NK-92 (cell line): ENCODE results near the gene MED13.
A peak's percentile ranks its signal among the peaks of the same experiment; 100 is the strongest.
"Not testable (repeated sequence)": the region's sequence is repeated elsewhere in the genome, so short reads cannot be mapped to it uniquely, and the experiment has no call there.

ENCODE experiments used
- DNase-seq: peaks from one replicate; lab custom pipeline; 2025; ENCODE audit not compliant: unreplicated experiment; lab: John Stamatoyannopoulos, UW

MED13 gene

DNA sequence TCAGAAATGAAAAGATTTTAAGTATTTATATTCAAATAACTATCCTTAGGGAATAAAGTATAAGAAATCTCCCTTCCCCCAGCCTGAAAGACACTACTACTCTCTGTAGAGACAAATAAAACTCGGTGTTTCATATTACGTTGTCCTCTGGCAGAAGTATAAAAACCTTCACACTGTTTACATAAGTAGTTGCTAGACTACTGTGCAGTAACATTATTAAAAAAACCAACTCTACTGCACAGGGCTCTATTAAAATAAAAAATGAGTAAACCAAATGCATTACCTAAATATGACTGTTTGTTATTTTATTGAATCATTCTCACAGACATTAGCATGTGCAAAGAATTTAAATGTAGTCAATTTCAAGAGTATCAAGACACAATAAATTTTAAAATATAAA lies 67.4 kb downstream of the MED13 start:
- no peak for DNase-seq

DNA sequence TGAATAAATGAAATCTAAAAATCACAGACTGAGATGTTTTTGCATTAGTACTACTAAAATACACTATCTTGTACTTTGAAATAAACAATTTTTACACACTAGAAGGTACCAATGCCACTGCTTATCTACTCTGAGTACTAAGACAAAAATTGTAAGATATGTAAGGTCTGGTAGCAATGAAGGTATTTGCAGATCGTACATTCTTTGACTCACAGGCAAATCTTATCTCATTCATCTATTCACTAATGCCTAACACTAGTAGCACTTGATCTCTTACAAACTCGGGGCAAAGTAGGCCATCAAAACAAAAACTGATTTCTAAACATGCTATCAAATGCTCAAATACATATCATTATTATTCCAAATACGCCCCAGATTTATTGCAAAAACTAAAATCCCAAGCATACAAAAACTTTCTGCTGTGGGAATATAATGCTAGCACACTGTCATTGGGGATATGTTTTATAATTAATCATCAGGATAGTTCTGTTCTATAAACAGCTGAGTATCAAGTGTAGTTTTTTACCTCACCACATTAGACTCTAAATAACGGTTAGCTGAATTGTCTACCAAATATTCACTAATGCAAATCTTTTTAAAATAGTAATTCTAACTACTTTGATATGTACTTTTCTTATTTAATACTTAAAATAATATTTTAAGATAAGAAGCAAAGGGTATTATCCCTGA lies 68.0 kb downstream of the MED13 start:
- DNase-seq = no peak

DNA sequence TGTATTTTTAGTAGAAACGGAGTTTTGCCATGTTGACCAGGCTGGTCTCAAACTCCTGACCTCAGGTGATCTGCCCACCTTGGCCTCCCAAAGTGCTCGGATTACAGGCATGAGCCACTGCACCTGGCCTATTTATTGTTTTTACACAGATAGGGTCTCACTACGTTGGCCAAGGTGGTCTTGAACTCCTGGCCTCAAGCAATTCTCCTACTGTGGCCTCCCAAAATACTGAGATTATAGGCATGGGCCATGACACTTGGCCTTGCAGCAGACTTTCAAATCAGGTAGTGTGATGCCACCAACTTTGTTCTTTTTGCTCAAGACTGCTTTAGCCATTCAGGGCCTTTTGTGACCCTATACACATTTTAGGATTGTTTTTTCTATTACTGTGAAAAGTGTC lies 75.6 kb downstream of the MED13 start:
- DNase-seq = no peak

DNA sequence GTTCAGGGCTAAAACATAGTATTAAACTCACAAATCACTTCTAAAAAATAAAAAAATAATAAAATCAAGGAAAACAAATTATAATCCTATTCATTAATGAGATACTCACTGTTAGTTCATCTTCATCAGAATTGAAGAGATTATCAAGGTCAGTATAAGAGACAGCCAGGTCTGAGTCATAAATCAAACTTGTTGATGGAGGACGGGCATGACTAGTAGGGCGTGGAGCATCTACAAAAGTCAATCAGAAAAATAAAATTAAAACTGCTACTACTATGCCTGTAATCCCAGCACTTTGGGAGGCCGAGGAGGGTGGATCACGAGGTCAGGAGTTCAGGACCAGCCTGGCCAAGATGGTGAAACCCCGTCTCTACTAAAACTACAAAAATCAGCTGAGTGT lies 78.2 kb downstream of the MED13 start:
- DNase-seq = no peak

DNA sequence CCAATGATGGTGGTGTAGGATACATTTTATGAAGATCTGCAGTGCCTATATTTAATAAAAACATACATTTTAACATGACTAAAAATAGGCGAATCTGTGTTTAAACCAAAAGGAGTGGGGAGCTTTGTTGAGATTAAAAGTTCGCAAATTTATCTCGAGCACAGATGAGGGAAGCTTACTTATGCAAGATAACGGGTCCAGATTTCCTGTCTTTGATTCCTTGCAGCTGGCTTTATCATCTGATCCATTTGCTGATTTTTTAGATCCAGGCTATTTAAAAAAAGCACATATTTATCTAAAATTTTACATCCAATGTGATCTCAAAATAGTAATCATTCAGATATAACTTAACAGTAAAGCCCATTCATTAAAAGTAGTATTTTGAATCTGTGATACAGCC lies 80.3 kb downstream of the MED13 start:
- DNase-seq = no peak

DNA sequence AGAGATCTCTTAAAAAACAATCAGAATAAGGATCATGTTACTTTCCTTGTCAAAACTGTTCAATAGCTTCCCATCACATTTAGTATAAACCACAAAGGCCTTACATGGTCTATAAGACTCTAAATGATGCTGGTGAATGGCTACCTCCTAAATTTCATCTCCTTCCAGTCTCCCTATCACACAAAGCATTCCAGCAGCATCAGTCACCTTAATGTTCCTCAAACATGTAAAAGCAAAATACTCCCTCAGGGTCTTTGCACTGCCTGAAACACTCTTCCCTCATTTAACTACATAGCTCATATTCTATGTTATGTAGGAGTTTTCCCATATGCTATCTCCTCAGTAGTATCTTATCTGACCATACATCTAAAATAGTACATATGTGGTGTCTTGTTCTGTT lies 83.8 kb downstream of the MED13 start:
- no peak for DNase-seq

DNA sequence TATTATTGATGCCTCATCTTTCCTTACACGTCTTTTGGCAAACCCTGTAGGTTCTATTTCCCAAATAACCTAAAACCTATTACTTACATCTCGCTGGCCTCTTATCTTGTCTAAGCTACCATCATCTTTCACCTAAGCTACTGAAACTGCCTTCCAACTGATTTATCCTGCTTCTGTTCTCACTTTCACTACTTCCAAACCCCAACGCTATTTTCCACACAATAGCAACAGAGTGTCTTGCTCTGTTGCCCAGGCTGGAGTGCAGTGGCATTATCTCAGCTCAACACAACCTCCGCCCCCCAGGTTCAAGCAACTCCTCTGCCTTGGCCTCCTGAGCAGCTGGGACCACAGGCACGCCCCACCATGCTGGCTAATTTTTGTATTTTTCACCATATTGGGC lies 84.5 kb downstream of the MED13 start:
- no peak for DNase-seq

DNA sequence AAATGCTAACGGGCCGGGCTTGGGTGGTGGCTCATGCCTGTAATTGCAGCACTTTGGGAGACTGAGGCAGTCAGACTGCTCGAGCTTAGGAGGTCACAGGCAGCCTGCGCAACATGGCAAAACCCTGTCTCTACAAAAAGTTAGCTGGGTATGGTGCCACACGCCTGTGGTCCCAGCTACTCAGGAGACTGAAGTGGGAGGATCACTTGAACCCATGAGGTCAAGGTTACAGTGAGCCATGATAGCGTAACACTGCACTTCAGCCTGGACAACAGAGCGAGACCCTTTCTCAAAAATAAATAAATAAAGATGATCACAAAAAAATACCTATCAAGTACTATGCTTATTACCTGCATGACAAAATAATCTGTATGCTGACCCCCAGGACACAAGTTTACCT lies 91.0 kb downstream of the MED13 start:
- DNase-seq = no peak

DNA sequence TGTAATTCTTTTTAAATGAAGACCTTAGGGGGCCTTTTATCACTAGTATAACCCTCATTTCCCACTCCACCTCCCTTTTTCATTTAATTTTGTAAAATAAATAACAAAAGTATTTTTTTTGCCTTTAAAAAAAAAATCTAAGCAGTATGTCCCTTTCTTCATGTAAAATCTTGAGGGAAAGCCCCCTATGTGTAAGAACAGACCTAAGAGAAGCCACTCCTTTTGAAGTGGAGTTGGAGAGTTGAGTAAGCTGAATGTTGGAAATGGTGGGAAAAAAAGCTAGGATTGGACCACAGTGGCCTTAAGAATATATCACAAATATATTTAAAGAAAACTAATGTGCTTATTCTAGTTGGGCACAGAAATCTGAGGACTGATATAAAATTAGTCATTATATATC lies 92.8 kb downstream of the MED13 start:
- DNase-seq = no peak

DNA sequence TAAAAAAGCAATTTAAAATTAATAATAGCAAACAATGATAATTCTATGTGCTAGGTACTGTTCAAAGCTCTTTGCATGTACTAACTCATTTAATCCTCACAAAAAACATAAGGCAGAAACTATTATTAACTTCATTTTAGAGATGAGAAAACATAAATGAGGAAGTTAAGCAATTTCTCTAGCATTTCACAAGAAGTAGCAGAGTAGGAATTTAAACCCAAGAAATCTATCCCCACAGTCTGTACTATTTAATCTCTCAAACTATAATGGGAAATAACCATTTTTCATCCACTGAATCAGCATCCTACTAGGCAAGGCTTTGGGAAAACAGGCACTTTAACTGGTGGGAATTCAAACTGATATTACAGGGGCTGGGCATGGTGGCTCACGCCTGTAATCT lies 95.0 kb downstream of the MED13 start:
- no peak for DNase-seq

DNA sequence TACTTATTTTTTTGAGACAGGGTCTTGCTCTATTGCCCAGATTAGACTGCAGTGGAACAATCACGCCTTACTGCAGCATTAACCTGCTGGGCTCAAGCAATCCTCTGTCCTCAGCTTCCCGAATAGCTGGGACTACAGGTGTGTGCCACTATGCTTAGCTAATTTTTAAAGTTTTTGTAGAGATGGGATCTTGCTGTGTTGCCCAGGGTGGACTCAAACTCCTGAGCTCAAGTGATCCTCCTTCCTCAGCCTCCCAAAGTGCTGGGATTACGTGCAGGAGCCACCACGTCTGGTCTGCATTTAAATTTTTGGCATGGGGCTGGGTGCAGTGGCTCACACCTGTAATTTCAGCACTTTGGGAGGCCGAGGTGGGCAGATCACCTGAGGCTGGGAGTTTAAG lies 96.3 kb downstream of the MED13 start:
- no peak for DNase-seq

DNA sequence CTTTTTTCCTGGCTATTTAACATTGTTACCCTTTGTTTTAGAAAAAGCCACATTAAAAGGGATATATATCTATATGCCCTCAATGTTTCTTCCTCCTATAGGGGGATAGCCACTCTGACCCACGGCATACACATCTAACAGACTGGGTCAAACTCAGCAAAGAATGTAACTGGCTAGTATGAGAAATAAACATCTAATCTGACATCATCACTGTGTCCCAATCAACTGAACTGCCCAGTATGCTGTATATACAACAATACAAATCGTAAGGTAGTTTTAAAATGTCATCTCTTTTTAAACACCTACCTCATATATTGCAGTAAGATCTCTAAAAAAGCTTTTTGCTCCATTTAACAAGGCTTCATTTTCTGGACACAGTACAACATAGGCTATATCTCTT lies 97.3 kb downstream of the MED13 start:
- no peak for DNase-seq

DNA sequence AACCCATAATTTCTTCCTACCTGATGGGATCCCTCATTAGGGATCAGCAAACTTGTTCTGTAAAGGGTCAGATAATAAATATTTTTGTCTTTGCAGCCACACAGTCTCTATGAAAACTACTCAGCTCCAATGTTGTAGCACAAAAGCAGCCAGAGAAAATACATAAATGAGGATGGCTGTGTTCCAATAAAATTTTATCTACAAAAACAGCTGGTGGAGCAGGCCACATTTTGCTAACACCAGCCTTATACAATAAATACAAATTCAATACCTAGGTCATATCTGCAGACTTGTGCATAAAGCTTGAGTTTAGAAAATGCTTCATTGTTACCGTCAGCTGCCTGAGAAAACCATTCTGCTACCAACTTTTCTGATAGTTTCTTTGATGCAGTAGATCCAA lies 98.9 kb downstream of the MED13 start:
- no peak for DNase-seq

DNA sequence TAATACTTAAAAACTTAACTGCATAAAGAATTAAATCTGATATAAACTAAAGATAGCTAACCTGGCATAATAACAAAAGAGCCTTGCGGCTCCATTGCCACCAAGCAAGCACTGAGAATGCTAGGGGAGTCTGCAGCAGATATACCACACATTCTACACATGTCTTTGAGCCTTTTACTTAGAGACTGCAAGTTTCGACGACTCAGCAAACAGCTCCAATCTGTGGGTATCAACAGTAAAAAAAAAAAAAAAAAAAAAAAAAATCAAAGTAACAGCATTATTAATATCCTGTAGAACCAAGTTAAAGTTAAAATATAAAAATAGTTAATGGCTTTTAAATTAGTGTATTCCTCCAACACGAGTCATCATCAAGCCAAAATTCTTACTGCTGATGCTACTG lies 109.5 kb downstream of the MED13 start:
- no peak for DNase-seq

DNA sequence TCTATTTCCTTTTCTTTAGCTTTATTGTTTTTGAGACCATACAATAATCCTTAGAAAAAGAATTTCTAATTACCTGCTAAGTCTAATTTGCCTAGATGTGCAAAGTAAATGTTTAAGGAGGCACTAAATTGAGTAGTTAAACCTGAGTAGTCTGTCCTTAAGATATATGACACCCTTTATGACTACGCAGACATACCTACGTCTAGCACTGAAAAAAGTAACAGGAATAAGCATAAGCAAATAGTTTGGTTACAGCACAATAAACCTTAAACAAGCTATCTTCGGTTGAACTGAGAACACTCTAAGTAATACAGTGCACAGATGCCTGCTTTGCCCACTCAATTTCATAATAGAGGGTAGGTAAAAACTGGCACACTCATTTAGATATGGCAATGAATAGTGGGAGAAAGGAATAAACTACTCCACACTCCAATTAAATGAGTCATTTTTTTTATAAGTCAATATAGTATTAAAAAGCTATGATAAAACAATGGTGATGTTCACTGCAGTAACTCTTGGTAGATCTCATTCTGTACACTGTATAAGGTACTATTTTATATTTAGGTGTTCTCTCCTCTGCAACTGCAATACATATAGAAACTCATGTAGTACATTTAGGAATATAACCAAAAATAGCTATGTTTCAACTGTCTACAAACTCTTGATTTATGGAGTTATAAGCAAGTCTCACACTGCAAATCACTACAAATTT lies 117.6 kb downstream of the MED13 start:
- DNase-seq = no peak

DNA sequence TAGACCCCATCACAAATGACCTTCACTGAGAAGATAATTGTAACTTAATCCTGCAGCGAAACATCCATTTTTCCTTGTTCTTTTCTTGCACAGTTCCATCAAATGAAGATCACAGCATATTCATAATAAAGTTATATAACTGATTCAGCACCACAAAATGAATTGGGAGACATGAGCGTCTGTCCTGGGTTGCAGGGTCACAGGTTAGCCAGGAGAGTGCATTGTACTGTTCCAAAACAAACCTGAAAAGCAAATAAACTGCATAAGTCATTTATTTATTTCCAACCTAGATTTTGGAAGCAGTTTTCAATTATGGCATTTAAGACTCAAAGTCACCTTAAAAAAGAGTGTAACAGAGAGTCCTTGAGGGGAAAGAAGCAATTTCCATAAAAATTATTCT lies 118.7 kb downstream of the MED13 start:
- DNase-seq = no peak

DNA sequence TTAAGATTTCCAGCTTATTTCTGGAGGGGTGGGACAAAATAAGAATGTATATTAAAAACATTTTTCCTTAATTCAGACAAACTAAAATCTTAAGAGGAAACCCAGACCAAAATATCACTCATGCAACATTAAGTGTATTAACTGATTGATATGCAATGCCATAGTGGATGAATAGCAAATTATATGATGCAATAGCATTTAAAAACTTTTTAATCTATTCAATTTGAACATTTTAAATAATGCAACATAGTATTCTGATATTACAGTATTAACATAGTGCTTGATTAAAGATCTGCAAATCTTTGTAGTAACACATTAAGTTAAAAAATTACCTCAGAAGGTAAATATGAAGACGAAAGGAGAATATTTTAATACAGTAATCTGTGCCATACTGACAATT lies 122.0 kb downstream of the MED13 start:
- DNase-seq = no peak

DNA sequence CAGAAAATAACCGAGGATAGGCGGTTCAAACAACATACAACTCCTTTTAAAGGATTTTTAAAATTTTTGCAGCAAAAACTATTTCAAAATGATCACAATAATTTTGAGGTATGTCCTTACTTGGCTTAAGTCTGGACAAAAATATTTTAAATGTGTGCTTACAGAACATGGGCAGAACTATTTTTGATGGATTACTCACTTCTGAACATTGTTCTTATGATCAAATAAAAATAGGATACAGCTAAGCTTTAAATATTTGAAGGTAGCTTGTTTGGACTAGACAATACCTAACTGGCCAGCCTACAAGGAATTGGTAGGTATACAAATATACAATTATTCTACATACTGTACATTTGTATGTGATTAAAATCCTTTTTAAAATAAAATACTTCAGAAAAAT lies 123.0 kb downstream of the MED13 start:
- DNase-seq = no peak

DNA sequence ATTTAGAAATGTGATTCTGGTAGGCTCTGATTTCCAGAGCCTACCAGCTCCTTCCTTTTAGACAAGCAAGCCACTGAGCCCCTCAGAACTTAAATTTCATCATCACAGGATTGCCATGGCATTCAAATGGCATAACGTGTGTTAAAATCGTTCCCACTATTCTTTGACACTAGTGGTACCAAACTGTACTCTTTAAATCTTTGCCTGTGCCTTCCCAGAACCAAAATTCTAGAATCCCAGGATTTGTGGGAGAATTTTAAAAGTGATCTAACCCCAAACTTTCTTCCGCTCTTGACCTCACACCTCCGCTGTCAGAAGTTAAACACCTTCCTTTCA lies 137.0 kb downstream of the MED13 start:
- no peak for DNase-seq

DNA sequence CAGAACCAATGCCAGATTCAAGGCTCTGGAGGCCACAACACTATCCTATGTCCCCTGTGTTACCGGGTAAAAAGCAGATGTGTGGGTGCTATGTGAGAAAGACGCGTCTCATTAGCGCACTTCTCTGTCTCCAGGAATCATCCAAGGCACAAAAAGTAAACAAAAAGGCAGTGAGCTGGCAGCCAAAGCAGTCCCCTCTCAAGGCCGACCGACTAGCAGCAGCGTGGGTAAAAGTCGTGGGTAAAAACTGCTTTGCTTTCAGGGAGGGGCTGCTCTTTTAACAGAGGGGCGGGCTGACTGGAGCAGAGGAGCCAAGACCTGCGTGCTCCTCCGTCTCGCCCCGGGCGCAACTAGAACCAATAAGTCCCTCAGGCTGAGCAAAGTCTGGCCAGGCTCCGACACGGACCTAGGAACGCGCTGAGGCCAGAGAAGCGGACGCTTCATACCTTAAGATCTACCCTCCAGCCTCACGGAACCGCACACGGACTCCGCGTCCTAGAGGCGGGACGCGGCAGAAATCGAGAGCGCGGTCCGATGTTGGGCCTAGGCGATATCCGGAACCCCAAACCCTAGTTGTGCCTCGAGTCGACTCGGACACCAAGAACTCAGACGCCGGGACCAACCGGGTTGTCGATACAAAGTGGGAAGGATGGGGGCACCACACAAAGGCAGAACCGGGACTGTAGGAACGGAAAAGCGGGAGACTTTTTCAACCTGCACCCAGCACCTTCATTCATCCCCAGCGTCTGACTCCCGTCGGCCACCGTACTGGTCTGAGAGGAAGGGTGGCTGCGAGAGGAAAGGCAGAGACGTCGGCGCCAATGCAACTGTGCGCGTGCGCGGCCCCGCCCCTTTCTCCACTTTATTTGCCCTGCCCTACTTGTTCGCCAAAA lies 137.6 kb downstream of the MED13 start, which contains the start of gene INTS2:
TSS of gene INTS2 (minus strand) at position 775 of the 893 bp plus-strand sequence. CDS start 1,338 bp downstream, outside the sequence.
- DNase-seq = peak; percentile 71

DNA sequence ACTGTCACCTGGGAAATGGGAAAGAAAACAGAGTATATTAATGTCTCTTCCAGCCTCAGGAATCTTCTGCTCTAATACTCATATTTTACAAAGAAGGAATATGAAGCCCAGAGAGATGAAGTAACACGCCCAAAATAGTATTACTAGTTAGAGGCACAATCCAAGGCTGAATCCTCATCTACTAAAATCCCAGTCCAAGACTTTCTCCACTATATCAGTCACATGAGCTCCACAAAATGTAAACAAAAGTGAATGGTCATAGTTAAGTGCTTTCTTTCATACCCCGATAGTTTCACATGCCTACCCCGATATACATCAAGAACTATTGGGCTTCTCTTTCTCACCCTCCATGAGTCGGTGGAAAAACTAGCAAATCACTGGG lies 138.3 kb downstream of the MED13 start:
- no peak for DNase-seq

DNA sequence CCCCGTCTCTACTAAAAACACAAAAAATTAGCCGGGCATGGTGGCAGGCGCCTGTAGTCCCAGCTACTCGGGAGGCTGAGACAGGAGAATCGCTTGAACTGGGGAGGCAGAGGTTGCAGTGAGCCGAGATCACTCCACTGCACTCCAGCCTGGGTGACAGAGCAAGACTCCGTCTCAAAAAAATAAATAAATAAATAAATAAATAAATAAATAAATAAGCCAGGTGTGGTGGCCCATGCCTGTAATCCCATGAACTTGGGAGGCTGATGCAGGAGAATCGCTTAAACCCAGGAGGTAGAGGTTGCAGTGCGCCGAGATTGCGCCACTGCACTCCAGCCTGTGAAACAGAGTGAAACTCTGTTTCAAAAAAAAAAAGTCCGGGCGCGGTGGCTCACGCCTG lies 149.9 kb downstream of the MED13 start:
- DNase-seq = not testable (repeated sequence)
